C1 segment of cervical spinal cord (tissue), 14 donors: ENCODE measurements around the gene VPS51.
A peak's percentile ranks its signal among the peaks of the same experiment; 100 is the strongest.

Experiments
- DNase-seq, 14 donors: peaks; one replicate each; lab custom pipeline; 2025; lab: John Stamatoyannopoulos, UW

The VPS51 gene

DNA sequence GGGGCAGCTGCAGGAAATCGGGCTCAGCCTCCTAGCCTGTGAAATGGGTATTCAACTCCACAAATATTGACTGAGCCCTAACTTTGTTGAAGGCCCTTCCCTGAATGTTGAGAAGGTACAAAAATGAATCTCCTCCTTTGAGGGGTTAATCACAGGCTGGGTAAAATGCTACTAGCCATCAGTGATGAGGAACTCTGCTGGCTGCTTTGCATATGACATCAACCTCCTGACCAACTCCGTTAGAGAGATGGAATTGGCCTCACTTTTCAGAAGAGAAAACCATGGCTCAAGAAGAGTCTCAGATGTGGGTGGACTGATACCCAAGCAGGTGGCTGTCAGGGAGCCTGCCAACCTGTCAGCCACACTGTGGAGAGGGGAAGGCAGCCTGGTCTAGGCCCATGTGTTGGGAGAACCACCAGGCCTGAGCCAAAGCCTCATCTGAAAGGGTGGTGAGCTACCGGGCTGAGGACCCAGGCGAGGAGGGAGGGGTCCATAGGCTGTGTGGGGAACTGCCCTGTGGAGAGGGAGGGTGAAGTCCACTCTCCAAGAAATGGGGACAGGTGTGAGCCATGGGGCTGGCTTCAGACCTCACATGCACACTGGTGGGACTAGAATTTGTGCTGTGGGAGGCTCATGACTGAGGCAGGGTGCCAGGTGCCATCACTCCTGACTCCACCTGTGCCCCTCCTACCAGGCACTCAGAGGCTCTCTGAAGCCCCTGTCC lies 23.9 kb upstream of the VPS51 start:
- no peak for DNase-seq

DNA sequence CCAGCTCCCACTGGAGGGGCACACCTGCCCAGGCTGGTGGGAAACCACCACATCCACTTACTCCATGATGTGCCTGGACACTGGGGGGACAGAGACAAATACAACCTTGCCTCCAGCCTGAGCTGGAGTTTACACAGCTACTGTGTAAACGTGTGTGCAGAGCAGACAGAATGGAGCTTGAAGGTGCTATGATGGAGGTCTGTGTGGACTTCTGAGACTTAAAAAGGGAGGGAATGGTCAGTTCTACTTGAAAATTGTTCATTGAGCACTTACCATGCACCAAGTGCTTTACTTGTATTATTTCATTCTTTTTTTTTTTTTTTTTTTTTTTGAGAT lies 23.4 kb upstream of the VPS51 start:
- no peak for DNase-seq

DNA sequence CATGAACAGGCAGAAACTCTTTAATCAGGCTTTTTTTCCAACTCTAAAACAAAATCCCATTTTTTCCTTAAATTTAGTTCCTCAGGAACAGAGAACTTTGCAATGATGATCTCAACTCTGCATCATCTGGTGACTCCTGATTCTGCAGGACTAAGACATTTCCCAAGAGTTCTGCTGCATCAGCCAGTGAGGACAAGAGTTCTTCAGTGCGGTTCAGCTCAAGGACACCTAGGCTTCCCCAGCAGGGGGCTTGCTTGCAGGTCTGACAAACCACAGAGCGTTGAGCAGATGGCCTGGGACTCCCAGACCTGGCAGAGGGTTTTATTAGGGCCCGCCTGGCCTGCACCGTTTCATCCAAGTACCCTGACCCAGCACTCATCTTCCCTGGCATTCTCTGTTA lies 18.6 kb upstream of the VPS51 start:
- no peak for DNase-seq

DNA sequence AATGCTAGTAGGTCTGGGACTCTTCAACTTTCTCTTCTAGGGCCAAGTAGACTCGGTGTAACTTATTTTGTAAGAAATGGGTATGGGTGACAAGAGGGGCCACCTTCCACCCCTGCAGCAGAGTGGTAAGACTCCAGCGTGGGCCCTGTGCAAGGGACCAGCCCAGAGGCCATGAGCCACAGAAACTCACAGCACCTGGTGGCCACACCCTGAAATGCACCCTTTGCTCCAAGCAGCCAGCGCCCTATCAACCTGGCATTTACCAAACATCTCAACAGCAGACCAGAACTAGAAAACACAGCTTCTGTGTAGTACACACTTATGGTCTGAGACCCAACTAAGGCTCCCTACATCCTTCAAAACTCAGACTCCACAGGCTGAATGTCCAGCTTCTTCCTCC lies 17.9 kb upstream of the VPS51 start:
- DNase-seq = no peak

DNA sequence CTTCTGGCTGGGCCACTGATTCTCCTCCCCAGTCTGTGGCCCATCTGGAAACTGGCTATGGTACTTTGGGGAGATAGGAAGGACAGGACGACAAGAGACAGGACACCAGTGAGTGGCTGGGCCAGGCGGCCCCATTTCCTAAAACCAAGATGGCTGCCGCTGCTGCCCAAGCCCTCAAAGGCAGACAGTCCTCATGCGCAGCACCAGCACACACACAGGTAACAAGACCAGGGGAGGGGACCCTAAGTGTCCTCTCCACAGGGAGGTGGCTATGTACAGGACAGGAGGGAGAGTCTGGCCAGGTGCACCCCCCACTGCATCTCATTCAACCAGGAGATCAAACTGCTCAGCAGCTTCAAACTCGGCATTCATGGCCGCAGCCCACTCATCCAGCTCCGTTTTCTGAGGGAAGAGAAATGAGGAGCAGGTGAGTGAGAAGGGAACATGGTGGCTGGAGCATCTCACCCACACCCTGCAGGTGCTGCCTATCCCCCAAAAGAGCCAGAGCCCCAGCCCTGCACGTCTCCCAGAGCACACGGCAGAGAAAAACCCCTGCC lies 17.1 kb upstream of the VPS51 start:
- no peak for DNase-seq

DNA sequence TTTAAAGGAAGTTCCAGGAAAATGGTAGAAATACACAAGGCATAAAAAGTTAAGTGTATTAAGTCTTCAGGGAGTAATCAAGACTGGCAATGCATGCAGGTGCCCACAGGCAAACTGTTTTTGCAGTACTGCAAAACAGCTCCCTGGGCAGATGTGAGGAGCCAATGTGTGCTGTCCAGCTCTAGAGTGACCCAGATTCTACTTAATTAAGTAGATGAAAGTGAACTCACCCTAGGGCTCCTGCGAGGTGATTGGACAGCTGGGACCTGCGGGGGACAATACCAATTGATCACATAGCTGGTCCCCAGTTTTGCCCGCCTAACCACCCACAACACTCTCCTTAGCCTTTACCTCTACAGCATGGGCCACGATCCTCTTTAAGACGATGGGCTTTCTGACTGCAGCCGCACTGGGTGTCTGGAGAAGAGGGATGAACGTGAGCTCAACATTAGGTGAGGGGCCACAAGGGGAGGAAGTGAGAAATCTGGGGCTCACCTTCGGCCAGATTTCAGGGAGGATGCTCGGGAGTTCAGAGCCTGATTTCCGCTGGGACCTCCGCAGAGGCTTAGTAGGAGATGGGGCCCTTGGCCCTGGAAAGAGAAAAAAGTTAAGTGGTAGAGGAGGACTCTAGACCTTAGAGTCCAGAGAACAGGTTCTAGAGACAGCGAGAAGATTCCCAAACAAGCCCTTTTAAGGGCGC lies 12.7 kb upstream of the VPS51 start:
- DNase-seq = no peak

DNA sequence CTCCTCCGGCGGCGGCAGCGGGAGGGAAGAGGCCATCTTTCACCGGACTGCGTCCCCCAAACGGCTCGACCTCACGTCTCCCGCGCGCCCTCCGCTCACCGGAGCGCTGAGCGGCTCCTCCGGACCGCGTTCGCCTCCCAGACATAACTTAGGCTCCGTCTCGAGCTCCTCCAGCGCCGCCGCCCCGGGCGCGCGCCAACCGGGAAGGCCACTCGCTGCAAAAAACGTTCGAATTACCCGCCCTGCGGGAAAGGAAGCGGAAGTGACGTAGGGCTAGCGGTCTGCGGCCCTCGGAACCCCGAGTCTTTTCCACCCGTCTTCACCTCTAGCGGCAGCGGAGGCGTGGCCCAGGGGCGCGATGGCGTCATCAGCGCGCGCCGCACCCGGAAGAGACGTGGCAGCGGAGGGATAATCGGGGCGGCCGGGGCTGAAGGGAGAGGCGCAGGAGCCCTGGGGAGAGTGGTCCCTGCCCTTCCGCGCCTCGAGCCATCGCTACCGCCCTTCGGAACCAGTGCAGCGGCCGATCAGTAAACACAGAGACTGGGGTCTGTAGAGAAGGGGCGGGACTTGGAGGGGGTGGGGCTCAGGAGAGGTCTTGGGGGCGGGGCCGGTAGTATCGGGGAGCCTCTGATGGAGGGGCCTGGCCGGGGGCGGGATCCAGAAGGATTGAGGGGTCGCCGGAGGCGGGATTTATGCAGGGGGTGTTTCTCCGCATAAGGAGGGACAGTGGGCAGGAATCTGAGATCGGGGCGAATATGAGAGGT lies 12.0 kb upstream of the VPS51 start, which contains the start of the genes CDCA5 and ZFPL1:
Gene CDCA5, minus strand, starts transcription at position 207 of the 764 bp plus-strand sequence. Its CDS starts 62 bp downstream, at position 145.
Gene ZFPL1, plus strand, starts transcription at position 389 of the 764 bp plus-strand sequence. CDS start 477 bp downstream, outside the sequence.
- DNase-seq = peak; percentile 45 to 97 (median 92)

DNA sequence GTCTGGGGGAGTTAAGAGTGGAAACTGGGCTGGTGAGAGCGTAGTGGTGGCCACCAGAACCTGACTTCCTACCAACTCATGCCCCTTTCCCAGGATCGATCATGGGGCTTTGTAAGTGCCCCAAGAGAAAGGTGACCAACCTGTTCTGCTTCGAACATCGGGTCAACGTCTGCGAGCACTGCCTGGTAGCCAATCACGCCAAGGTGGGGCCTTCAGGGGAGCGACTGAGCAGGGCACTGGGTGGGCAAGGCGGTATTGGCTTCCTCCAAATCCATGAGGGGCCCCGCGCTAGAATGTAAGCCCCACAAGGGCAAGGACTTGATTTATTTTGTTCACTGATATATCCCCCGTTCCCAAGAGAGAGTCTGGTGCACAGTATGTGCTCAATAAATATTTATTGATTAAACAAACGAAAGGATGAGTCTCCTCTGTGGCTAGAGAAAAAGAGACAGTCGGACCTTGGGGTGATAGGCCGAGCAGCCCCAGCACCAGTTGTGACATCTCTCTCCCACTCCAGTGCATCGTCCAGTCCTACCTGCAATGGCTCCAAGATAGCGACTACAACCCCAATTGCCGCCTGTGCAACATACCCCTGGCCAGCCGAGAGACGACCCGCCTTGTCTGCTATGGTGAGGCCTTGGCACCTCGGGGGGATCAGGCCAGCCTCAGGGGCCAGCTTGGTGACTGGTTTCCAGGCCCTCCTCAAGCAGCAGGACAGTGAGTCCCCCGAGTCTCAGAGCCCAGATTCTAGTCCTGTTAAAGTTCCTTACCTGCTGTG lies 11.2 kb upstream of the VPS51 start:
- DNase-seq = no peak

DNA sequence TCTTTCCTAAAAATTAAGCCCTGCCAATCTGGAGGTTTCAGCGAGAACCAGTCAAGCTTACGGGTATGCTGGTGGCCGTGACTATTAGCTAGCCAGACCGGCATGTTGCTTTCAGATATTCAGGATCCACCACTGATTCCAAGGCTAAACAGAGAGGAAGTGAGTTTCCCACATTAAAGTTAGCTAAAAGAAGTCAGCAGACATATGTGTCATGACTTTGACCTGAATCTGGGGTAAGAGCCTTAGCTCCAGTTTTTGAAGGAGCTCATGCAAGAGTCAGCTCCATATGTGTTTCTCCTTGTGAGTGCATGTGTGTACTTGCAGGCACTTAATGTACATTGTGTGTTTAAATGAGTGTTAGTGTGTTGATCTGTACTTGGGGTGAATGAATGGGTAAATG lies 10.6 kb upstream of the VPS51 start:
- DNase-seq = no peak

DNA sequence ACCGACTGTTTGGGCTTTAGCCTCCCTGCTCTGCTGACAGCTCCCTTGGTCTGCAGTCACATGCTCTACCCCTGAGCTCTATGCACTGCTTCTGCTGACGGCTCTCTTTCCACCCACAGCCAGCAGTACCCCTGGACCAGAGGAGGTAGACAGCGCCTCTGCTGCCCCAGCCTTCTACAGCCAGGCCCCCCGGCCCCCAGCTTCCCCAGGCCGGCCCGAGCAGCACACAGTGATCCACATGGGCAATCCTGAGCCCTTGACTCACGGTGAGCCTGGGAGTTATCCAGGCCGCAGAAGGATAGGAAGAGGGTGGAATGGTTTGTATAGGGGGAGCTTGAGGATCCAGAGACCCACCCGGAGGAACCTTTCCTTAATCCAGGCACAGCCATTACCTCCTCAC lies 9.2 kb upstream of the VPS51 start:
- DNase-seq = no peak

DNA sequence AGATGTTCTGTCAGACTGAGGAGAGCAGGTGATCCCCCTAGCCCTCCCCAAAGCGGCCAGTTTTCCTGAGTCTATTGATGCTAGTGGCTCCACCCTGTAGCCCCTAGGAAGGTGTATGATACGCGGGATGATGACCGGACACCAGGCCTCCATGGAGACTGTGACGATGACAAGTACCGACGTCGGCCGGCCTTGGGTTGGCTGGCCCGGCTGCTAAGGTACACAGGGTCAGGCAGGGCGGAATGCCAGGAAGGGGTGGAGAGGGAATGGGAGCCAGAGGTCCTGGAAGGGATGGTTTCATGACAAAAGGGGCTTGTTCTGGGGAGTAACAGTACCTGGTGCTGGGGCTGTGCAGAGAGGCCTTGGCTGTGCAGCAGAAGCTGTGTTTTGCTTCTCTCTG lies 8.8 kb upstream of the VPS51 start:
- DNase-seq = no peak

DNA sequence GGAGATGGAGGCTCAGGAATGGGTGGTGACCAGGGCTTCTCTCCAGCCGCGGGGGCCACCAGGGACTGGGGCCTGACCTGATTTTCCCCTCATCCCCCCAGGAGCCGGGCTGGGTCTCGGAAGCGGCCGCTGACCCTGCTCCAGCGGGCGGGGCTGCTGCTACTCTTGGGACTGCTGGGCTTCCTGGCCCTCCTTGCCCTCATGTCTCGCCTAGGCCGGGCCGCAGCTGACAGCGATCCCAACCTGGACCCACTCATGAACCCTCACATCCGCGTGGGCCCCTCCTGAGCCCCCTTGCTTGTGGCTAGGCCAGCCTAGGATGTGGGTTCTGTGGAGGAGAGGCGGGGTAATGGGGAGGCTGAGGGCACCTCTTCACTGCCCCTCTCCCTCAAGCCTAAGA lies 8.2 kb upstream of the VPS51 start:
- no peak for DNase-seq

DNA sequence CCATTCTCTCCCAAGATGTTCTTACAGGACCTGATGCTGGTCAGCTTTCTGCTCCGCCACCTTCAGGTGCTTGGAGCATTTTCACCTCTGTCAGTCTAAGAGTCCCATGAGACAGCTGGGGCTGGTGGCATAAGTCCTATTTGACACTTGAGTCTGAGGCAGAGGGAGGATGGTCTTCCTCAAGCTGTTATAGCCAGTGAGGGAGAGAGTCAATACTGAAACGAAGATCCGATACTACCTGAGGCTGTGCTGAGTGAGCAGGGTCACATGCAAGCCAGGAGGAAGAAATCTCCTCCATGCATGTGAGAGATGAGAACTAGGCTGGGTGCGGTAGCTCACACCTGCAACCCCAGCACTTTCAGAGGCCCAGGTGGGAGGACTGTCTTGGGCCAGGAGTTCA lies 6.4 kb upstream of the VPS51 start:
- DNase-seq = no peak

DNA sequence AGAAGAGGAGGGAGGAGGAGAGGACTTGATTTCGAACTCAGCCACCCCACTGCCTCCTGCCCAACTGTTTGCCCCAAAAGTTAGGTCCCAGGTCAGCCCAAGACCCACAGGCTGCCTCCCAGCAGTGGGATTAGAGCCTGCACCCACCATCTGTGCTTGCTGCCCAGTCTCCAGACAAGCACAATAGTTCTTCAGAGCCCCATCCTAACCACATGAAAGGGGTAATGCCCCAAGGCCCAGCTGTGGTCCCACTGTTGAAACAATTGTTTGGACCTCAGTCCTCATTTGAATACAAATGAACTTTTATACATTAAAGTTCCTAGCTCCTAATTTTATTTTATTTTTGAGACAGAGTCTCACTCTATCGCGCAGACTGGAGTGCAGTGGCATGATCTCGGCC lies 5.4 kb upstream of the VPS51 start:
- peak in 6 of 14 donors; percentile 2 to 42 (median 21) for DNase-seq

DNA sequence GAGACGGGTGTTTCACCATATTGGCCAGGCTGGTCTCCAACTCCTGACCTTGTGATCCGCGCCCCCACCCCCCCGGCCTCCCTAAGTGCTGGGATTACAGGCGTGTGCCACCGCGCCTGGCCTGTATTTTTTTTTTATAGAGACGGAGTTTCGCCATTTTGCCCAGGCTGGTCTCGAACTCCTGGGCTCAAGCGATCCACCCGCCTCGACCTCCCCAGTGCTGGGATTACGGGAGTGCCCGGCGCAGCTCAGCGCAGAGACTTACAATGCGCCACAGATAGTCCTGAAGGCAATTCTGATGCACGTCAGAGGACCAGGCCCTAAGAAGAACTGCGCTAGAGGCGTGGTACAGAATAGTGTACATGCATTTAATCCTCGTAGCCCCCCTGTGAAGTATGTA lies 587 bp upstream of the VPS51 start:
- DNase-seq = no peak

DNA sequence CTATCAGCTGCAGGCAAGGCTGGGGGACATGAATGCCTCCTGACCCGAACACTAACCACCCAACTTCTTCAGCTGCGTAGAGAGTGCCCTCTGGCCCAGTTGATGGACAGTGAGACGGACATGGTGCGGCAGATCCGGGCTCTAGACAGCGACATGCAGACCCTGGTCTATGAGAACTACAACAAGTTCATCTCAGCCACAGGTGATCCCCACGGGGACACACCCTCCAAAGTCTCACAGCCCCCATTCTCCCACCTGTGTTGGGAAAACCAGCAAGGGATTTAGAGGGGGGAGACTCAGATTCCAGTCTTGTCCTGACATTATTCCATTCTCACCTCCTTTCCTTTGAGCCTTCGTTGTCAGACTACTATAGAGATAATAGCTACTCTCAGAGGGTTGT lies 912 bp downstream of the VPS51 start:
- no peak for DNase-seq

DNA sequence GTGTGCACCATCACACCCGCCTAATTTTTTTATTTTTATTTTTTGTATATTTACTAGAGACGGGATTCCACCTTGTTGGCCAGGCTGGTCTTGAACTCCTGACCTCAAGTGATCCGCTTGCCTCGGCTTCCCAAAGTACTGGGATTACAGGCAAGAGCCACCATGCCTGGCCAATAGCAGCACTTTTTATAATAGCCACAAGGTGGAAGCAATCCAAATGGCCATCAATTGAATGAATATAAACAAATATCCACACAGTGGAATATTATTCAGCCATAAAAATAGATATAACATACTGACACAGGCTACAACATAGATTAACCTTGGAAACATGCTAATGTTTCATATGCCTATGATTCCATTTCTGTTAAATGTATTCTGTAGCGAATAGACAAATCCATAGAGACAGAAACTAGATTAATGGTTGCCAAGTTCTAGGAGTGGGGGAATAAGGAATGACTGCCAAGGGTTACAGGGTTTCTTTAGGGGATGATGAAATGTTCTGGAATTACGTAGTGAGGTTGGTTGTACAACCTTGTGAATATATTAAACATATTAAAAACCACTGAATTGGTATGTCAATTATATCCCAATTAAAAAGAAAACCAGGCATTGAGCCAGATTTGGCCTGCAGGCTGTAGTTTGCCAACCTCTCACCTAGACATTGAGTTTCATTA lies 4.8 kb downstream of the VPS51 start:
- no peak for DNase-seq

DNA sequence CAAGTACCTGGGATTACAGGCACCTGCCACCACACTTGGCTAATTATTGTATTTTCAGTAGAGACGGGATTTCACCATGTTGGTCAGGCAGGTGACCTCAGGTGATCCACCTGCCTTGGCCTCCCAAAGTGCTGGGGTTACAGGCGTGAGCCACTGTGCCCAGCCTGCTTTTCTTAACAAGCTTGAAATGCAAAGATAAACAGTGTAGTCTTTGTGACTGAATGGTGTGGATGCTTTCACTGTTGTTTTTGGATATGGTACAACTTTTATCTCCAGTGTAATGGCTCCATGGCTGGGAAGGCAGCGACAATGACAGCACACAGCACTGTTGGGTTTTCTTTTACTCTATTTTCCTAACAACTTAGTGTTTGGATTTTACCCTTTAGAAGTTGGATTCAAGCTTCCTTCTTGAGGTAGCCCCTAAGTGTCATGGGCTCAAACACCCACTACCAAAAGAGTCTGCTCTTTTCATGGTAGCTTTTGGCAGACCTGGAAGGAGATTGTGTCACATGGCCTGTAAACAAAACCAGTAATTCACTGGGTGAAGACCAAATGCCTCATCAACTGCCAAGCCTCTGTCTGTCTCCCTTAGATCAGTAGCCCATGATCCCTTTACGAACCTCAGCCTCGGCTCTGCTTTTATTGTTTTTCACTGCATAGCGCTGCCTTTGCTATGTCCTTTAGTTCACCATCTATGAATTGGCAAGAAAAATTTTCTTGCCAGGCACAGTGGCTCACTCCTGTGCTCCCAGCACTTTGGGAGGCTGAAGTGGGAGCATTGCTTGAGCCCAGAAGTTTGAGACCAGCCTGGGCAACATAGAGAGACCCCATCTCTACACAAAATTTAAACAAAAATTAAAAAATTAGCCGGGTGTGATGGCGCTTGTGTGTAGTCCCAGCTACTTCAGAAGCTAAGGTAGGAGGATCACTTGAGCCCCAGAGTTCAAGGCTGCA lies 6.4 kb downstream of the VPS51 start:
- DNase-seq = peak in 7 of 14 donors; percentile 17 to 60 (median 46)

DNA sequence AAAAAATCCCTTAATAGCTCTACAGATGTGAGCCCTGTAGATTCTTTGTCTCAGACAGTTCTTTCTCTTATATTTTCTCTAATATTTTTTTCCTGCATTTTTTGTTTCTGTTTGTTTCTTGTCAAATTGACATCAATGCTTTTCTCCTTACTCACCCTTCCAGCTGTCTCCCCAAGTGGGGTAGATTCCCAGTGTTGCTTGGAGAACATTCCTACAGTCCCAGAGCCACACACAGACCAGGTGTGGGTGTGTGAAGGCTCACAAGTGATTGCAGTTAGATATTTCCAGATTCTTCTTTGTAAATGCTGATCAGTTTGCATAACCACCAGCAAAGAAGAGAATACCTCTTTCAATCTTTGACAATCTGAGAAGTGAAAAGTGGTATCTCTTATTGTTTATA lies 7.5 kb downstream of the VPS51 start:
- no peak for DNase-seq

DNA sequence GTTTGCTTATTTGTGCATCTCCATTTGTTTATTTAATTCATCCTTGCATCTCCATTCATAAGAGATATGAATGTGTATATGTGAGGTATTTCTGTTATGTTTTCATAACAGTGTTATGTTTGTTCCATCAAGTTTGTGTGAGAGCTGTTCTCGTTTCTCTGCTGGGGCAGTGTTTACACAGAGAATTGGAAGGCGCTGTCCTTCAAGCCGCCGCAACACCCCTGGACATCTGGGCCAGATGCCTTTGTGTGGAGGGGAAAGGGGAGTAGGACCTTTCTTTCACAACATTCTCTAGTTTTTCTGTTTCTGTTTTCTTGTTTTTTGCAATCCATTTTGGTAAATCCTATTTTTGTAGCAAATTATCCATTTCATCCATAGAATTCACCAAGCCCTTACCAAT lies 8.6 kb downstream of the VPS51 start:
- no peak for DNase-seq
